A673 (cell line): ENCODE measurements around the gene CARHSP1. TPM values are rescaled to one million over a fixed set of nuclear protein-coding genes. Genes with fewer than 3 reads are reported as not detected.
A peak's percentile ranks its signal among the peaks of the same experiment; 100 is the strongest.
"Not testable (repeated sequence)": the region's sequence is repeated elsewhere in the genome, so short reads cannot be mapped to it uniquely, and the experiment has no call there.

Experiments
- BruUV-seq: library from RNA; stranded (reverse); fragments of 400-500 nt; replicated peaks from 2 replicates; lab custom pipeline; 2021; lab: Mats Ljungman, UMichigan
- CTCF ChIA-PET: fragments of 300-600 bp; sonication (Branson Sonifier 250); formaldehyde crosslinking; loops from one replicate; lab custom pipeline; 2022; ENCODE audit warnings: antibody characterized with exemption; lab: Charles Lee
- POLR2A ChIA-PET: fragments of 300-600 bp; sonication (Branson Sonifier 250); formaldehyde crosslinking; loops from one replicate; lab custom pipeline; 2022; ENCODE audit warnings: antibody characterized with exemption; ENCODE audit not compliant: low non-redundant PET; lab: Charles Lee
- DNase-seq: peaks from one replicate; pipeline ENCODE4 v3.0.0-alpha.2; 2015; ENCODE audit warnings: low spot score
- H3K27ac ChIP-seq: fragments of 200-600 bp; sonication (generic); 2 replicates; pipeline ENCODE4 v1.5.1; 2016; ENCODE audit warnings: mixed run types, low read depth, mild to moderate bottlenecking, mixed read lengths, antibody characterized with exemption, low read length; ENCODE audit not compliant: poor library complexity, severe bottlenecking
- H3K27me3 ChIP-seq: fragments of 200-600 bp; sonication (generic); replicated peaks from 2 replicates; pipeline ENCODE4 v1.6.1; 2017; ENCODE audit warnings: mixed run types, low read depth, mild to moderate bottlenecking, mixed read lengths, antibody characterized with exemption, low read length; ENCODE audit not compliant: insufficient read depth, poor library complexity
- H3K36me3 ChIP-seq: fragments of 200-600 bp; sonication (generic); 2 replicates; pipeline ENCODE4 v1.6.1; 2016; ENCODE audit warnings: mixed run types, mild to moderate bottlenecking, mixed read lengths, antibody characterized with exemption, low read length; ENCODE audit not compliant: insufficient read depth, poor library complexity, severe bottlenecking
- H3K4me1 ChIP-seq: fragments of 200-600 bp; sonication (generic); 2 replicates; pipeline ENCODE4 v1.6.1; 2017; ENCODE audit warnings: mixed run types, mild to moderate bottlenecking, mixed read lengths, antibody characterized with exemption, low read length; ENCODE audit not compliant: insufficient read depth, poor library complexity, severe bottlenecking
- H3K4me3 ChIP-seq: fragments of 200-600 bp; sonication (generic); 2 replicates; pipeline ENCODE4 v1.5.1; 2016; ENCODE audit warnings: low read depth, mixed run types, mild to moderate bottlenecking, mixed read lengths, low read length; ENCODE audit not compliant: poor library complexity, severe bottlenecking
- H3K9me3 ChIP-seq: fragments of 200-600 bp; sonication (generic); 2 replicates; pipeline ENCODE4 v1.6.1; 2016; ENCODE audit warnings: mixed run types, low read depth, mild to moderate bottlenecking, mixed read lengths, antibody characterized with exemption, low read length; ENCODE audit not compliant: poor library complexity, severe bottlenecking
- EZH2 ChIP-seq: fragments of 200-600 bp; sonication (generic); IDR thresholded peaks from 2 replicates; pipeline ENCODE4 v1.6.1; 2017; ENCODE audit warnings: borderline replicate concordance, low read depth, mild to moderate bottlenecking, mixed read lengths, antibody characterized with exemption, low read length; ENCODE audit not compliant: poor library complexity, severe bottlenecking
- intact Hi-C: fragments of 100-400 bp; cut with micrococcal nuclease; formaldehyde crosslinking; loops from one replicate; pipeline ENCODE4 v1.10.0; 2022; ENCODE audit not compliant: unreplicated experiment
- total RNA-seq: library from RNA; stranded (reverse); gene quantifications from 2 replicates; pipeline ENCODE4 v1.2.3, GENCODE V29; 2021
- TF ChIP-seq, protein P1 (sequence below): fragments of 300-800, 200-600 bp; sonication (generic); conservative IDR thresholded peaks from 2 replicates; pipeline ENCODE4 v1.5.1; 2017; ENCODE audit warnings: low read depth, mild to moderate bottlenecking, antibody characterized with exemption, low read length, moderate library complexity, mixed read lengths

The CARHSP1 gene
- total RNA-seq, 1 experiment from 2014 or later: 316 TPM

GRCh38 chr16:8846401-8846932, 22.3 kb downstream of the CARHSP1 start:
- no peaks in the 10 kb centered on the region for H3K9me3 ChIP-seq
- peaks cover 37% of the 10 kb centered on the region for H3K36me3 ChIP-seq
- no TSS peak for BruUV-seq
- peaks cover 10% of the 10 kb centered on the region for H3K4me1 ChIP-seq
- no peaks in the 10 kb centered on the region for H3K27me3 ChIP-seq
- H3K27ac ChIP-seq: peak overlapping the region; percentile 10
- no peak for TF ChIP-seq EZH2
- TF ChIP-seq, protein P1, sequence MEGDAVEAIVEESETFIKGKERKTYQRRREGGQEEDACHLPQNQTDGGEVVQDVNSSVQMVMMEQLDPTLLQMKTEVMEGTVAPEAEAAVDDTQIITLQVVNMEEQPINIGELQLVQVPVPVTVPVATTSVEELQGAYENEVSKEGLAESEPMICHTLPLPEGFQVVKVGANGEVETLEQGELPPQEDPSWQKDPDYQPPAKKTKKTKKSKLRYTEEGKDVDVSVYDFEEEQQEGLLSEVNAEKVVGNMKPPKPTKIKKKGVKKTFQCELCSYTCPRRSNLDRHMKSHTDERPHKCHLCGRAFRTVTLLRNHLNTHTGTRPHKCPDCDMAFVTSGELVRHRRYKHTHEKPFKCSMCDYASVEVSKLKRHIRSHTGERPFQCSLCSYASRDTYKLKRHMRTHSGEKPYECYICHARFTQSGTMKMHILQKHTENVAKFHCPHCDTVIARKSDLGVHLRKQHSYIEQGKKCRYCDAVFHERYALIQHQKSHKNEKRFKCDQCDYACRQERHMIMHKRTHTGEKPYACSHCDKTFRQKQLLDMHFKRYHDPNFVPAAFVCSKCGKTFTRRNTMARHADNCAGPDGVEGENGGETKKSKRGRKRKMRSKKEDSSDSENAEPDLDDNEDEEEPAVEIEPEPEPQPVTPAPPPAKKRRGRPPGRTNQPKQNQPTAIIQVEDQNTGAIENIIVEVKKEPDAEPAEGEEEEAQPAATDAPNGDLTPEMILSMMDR: no peak
- CTCF ChIA-PET: no interaction called here
- intact Hi-C loops: no loop called here
- POLR2A ChIA-PET: interaction anchor here (0.6 kb wide), 1 partner anchor 23 kb away, joined by 3 read pairs; no protein-coding TSS in a partner anchor
- DNase-seq: no peak
- H3K4me3 ChIP-seq: no peak overlapping the region

GRCh38 chr16:8845699-8846298, 23.0 kb downstream of the CARHSP1 start:
- no TSS peak for BruUV-seq
- POLR2A ChIA-PET: no interaction called here
- CTCF ChIA-PET: no interaction called here
- no peaks in the 10 kb centered on the region for H3K27me3 ChIP-seq
- peaks cover 10% of the 10 kb centered on the region for H3K4me1 ChIP-seq
- no peak overlapping the region for H3K27ac ChIP-seq
- no peaks in the 10 kb centered on the region for H3K9me3 ChIP-seq
- no peak overlapping the region for H3K4me3 ChIP-seq
- intact Hi-C loops: no loop called here
- no peak for TF ChIP-seq EZH2
- TF ChIP-seq, protein P1: no peak
- H3K36me3 ChIP-seq: peaks cover 32% of the 10 kb centered on the region
- no peak for DNase-seq

DNA sequence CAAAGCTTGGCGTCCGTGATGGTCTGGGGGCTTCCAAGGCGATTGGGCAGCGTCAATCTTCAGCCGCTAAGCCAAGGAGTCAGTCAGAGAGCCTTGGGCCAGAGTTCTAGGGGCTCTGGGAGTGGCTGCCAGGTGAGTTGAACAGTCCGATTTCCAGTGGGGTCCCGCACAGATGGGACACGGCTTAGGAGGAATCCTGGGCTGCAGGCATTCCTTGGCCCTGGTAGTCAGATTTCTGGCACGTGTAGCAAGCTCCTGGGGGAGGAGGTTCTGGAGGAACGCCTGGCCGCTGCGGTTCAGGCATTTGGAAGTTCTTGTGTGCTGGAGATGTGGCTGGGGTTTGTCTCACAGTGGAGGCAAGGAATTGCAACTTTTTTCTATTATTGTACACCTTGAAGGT, 25.5 kb downstream of the CARHSP1 start:
- POLR2A ChIA-PET, H3K36me3 ChIP-seq, H3K4me3 ChIP-seq, DNase-seq, CTCF ChIA-PET, intact Hi-C loops, BruUV-seq, H3K27ac ChIP-seq, H3K27me3 ChIP-seq, H3K9me3 ChIP-seq, H3K4me1 ChIP-seq: not testable (repeated sequence)

DNA sequence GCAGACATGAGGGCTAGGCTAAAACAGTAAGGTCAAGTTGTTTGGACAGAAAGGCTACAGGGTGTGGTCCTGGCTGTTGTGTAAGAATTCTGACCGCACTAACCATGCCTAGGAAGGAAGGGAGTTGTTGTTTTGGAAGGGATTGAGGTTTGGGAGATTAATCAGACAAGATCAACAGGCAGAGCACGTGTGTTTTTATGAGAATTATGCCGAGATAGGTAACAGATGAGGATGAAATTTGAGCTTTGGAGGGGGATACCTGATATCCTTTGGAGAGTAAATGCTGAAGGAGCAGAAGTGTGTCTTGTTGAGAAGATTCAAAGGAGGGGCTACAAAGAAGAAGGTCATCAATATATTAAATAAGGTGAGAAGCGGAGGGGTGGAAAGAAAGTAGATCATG, 26.8 kb downstream of the CARHSP1 start:
- H3K27ac ChIP-seq, H3K27me3 ChIP-seq, H3K9me3 ChIP-seq, H3K4me3 ChIP-seq, BruUV-seq, H3K4me1 ChIP-seq, DNase-seq, intact Hi-C loops, CTCF ChIA-PET, H3K36me3 ChIP-seq, POLR2A ChIA-PET: not testable (repeated sequence)

- intact Hi-C loops, H3K4me1 ChIP-seq, BruUV-seq, H3K9me3 ChIP-seq, POLR2A ChIA-PET, H3K4me3 ChIP-seq, CTCF ChIA-PET, DNase-seq, H3K27me3 ChIP-seq, H3K36me3 ChIP-seq, H3K27ac ChIP-seq: not testable (repeated sequence)
These were observed 31.2 kb downstream of the CARHSP1 start for GRCh38 chr16:8837594-8837993.

- H3K36me3 ChIP-seq, DNase-seq, H3K4me3 ChIP-seq, H3K27me3 ChIP-seq, H3K27ac ChIP-seq, intact Hi-C loops, BruUV-seq, CTCF ChIA-PET, H3K4me1 ChIP-seq, H3K9me3 ChIP-seq, POLR2A ChIA-PET: not testable (repeated sequence)
These were observed 32.0 kb downstream of the CARHSP1 start for GRCh38 chr16:8836797-8837196.
